Thyroid gland (tissue), 4 donors: ENCODE results near the gene LAMB1.

Experiments
- POLR2A ChIP-seq, 2 donors: fragments of 450-650 bp; IDR thresholded peaks; one replicate each; pipeline ENCODE4 v1.6.1; 2017; ENCODE audit warnings: antibody characterized with exemption in 2 of 2, mild to moderate bottlenecking in 2 of 2, moderate library complexity in 1 of 2
- TF ChIP-seq, protein P1 (sequence below), 6 experiments: fragments of 200-600 bp in 3 of 6; fragments of 450-650 bp in 3 of 6; sonication (generic) in 3 of 6; IDR thresholded peaks; one replicate each; pipeline ENCODE4 v1.5.1; 2016 to 2019; ENCODE audit warnings: antibody characterized with exemption in 6 of 6, mild to moderate bottlenecking in 2 of 6, inconsistent platforms in 1 of 6, moderate library complexity in 1 of 6

DNA sequence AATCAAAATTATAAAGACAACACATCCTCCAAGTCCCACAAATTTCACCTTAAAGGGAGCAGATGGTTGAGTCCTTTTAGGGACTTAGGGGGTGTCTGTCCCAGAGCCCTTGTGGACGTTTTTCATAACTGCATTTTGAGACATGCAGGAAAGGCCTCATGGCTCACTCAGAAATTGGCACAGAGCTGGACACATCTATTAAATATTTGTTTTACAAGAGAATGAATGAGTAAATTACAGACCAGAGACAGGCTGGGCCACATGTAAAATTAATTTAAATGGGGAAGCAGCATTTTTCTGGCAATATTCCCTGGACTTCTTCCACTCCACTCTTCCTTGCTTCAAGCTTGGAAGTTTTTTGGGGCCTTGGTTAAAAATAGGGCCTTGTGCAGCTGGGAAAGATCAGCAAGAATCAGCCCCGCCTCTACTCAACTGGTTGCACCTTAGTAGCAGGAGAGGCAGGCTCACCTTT, 20.0 kb downstream of the LAMB1 start:
- TF ChIP-seq, protein P1, sequence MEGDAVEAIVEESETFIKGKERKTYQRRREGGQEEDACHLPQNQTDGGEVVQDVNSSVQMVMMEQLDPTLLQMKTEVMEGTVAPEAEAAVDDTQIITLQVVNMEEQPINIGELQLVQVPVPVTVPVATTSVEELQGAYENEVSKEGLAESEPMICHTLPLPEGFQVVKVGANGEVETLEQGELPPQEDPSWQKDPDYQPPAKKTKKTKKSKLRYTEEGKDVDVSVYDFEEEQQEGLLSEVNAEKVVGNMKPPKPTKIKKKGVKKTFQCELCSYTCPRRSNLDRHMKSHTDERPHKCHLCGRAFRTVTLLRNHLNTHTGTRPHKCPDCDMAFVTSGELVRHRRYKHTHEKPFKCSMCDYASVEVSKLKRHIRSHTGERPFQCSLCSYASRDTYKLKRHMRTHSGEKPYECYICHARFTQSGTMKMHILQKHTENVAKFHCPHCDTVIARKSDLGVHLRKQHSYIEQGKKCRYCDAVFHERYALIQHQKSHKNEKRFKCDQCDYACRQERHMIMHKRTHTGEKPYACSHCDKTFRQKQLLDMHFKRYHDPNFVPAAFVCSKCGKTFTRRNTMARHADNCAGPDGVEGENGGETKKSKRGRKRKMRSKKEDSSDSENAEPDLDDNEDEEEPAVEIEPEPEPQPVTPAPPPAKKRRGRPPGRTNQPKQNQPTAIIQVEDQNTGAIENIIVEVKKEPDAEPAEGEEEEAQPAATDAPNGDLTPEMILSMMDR (IDR thresholded peaks at IDR 0.05): peak in 2 of 6 experiments; percentile 14 to 23
- TF ChIP-seq POLR2A (IDR thresholded peaks at IDR 0.05): no peak
